SK-N-SH treated with all-trans-retinoic acid at 6 μM for 48 hours (cell line): ENCODE results near the gene TADA2B.

Experiments used
- ATAC-seq: fragments of 200-7000 bp; cut with Tn5 transposase; 3 replicates; pipeline ENCODE4 v1.9.1; 2020; ENCODE audit warnings: mild to moderate bottlenecking, moderate library complexity
- BACH2 ChIP-seq: fragments of 250-450 bp; sonication (Bioruptor Pico); IDR thresholded peaks from 2 replicates; pipeline ENCODE4 v1.9.0; 2021; ENCODE audit warnings: mild to moderate bottlenecking, borderline replicate concordance
- CREB5 ChIP-seq: fragments of 250-450 bp; sonication (Bioruptor Pico); IDR thresholded peaks from 2 replicates; pipeline ENCODE4 v1.5.1; 2020; ENCODE audit warnings: low read depth, mild to moderate bottlenecking, moderate library complexity
- CSDC2 ChIP-seq: fragments of 250-450 bp; sonication (Bioruptor Pico); IDR thresholded peaks from 2 replicates; pipeline ENCODE4 v1.5.0; 2020; ENCODE audit warnings: mild to moderate bottlenecking, moderate library complexity
- ESRRG ChIP-seq: fragments of 250-450 bp; sonication (Bioruptor Pico); IDR thresholded peaks from 2 replicates; pipeline ENCODE4 v1.6.1; 2021; ENCODE audit warnings: mild to moderate bottlenecking
- GLIS3 ChIP-seq: fragments of 250-450 bp; sonication (Bioruptor Pico); IDR thresholded peaks from 2 replicates; pipeline ENCODE4 v1.5.0; 2020; ENCODE audit warnings: mild to moderate bottlenecking, moderate library complexity
- ISL1 ChIP-seq: fragments of 250-450 bp; sonication (Bioruptor Pico); IDR thresholded peaks from 2 replicates; pipeline ENCODE4 v2.1.2; 2022; ENCODE audit warnings: mild to moderate bottlenecking, moderate library complexity
- PATZ1 ChIP-seq: fragments of 250-450 bp; sonication (Bioruptor Pico); IDR thresholded peaks from 2 replicates; pipeline ENCODE4 v1.8.0; 2020; ENCODE audit warnings: mild to moderate bottlenecking, moderate library complexity, borderline replicate concordance
- POU6F1 ChIP-seq: fragments of 250-450 bp; sonication (Bioruptor Pico); IDR thresholded peaks from 2 replicates; pipeline ENCODE4 v1.8.0; 2021; ENCODE audit warnings: low read depth, mild to moderate bottlenecking, moderate library complexity, borderline replicate concordance
- RARB ChIP-seq: fragments of 250-450 bp; sonication (Bioruptor Pico); IDR thresholded peaks from 2 replicates; pipeline ENCODE4 v1.8.0; 2021; ENCODE audit warnings: mild to moderate bottlenecking, moderate library complexity
- SNAI2 ChIP-seq: fragments of 250-450 bp; sonication (Bioruptor Pico); IDR thresholded peaks from 2 replicates; pipeline ENCODE4 v1.5.0; 2020; ENCODE audit warnings: mild to moderate bottlenecking, moderate library complexity
- TSHZ2 ChIP-seq: fragments of 250-450 bp; sonication (Bioruptor Pico); IDR thresholded peaks from 2 replicates; pipeline ENCODE4 v1.5.0; 2020; ENCODE audit warnings: mild to moderate bottlenecking, moderate library complexity
- ZFP3 ChIP-seq: fragments of 250-450 bp; sonication (Bioruptor Pico); IDR thresholded peaks from 2 replicates; pipeline ENCODE4 v1.5.0; 2020; ENCODE audit warnings: mild to moderate bottlenecking, moderate library complexity
- ZNF565 ChIP-seq: fragments of 450-650 bp; formaldehyde crosslinking; conservative IDR thresholded peaks from 2 replicates; pipeline ENCODE4 v1.5.0; 2020; ENCODE audit warnings: low read depth, mild to moderate bottlenecking, moderate library complexity
- ZNF8 ChIP-seq: fragments of 450-650 bp; formaldehyde crosslinking; IDR thresholded peaks from 2 replicates; pipeline ENCODE4 v1.5.0; 2020; ENCODE audit warnings: mild to moderate bottlenecking, moderate library complexity
- TF ChIP-seq, protein P1 (sequence below): fragments of 250-450 bp; sonication (Bioruptor Pico); IDR thresholded peaks from 2 replicates; pipeline ENCODE4 v1.5.1; 2021; ENCODE audit warnings: mild to moderate bottlenecking, moderate library complexity

The TADA2B gene

GRCh38 chr4:7045553-7045952, 2.4 kb downstream of the TADA2B start:
- ATAC-seq: no peak
- no peak for TF ChIP-seq POU6F1 (CRISPR knock-in tag)
- TF ChIP-seq TSHZ2 (CRISPR knock-in tag): no peak
- TF ChIP-seq SNAI2 (CRISPR knock-in tag): no peak
- TF ChIP-seq ZNF565 (CRISPR knock-in tag): no peak

DNA sequence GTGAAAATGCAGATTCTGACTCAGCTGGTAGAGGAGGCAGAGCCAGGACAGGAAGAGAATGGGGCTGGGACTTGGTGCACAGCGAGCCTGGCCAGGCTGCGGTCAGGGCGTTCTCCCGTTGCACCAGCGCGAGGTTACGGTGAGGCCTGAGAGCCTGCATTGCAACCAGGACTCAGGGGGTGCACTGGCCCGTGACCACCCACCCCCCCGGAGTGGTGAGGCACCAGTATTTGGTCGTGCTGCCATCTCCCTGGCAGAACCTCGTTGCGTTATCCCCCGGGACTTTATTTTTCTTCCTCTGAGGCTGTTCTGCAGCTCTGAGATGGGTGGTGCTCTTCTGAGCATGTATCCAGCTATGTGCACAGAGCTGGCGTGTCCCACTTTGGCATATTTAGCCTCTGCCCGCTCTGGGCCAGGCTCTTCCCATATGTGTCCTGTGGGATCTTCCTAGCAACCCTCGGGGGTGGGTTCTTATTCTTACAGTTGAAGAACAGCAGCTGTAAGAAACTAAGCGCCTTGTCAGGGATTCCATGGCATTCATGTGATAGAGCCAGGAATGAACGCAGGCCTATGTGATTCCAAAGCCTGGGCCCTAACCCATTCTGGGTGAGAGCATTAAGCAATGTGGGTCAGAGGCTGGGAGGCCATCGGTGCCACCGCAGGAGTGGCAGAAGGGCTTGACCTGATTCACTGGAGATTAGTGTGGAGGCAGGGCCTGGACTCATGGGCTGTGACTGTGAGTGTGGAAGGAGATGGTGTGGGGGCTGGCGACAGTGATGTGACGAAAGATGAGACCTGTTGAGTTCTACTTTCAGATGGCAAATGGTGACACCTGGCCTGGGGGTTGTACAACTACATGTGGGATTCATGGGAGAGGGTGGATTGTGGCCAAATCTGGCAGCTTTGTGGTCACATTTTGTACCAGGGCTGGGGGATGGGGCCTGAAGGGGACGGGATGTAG, 3.1 kb downstream of the TADA2B start:
- no peak for ATAC-seq
- TF ChIP-seq CSDC2 (CRISPR knock-in tag): no peak
- no peak for TF ChIP-seq ESRRG (CRISPR knock-in tag)
- TF ChIP-seq CREB5 (CRISPR knock-in tag): no peak
- TF ChIP-seq, protein P1, sequence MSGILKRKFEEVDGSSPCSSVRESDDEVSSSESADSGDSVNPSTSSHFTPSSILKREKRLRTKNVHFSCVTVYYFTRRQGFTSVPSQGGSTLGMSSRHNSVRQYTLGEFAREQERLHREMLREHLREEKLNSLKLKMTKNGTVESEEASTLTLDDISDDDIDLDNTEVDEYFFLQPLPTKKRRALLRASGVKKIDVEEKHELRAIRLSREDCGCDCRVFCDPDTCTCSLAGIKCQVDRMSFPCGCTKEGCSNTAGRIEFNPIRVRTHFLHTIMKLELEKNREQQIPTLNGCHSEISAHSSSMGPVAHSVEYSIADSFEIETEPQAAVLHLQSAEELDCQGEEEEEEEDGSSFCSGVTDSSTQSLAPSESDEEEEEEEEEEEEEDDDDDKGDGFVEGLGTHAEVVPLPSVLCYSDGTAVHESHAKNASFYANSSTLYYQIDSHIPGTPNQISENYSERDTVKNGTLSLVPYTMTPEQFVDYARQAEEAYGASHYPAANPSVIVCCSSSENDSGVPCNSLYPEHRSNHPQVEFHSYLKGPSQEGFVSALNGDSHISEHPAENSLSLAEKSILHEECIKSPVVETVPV (CRISPR knock-in tag): no peak
- TF ChIP-seq ISL1 (CRISPR knock-in tag): no peak
- TF ChIP-seq RARB (CRISPR knock-in tag): no peak
- TF ChIP-seq ZNF8: no peak
- TF ChIP-seq ZFP3 (CRISPR knock-in tag): no peak
- no peak for TF ChIP-seq POU6F1 (CRISPR knock-in tag)
- TF ChIP-seq BACH2: no peak
- no peak for TF ChIP-seq GLIS3 (CRISPR knock-in tag)

DNA sequence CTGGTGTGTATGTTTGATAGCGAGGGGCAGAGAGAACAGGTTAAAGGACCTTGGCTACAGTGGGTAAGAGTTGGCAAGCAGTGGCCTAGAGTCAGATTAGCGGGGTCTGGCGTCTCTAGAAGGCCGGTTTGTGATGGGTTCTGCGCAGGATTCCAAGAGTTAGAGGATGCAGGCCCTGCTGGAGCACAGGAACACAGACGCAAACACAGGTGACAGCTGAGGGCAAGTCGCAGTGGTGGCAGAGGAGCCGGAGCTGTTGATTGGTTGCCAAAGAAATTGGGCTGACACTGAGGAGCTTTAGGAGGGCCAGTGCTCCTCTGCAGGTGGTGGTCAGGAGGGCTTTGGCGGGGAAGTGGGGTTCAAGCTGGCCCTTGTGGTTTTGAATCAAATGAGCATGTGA, 3.8 kb downstream of the TADA2B start:
- TF ChIP-seq ISL1 (CRISPR knock-in tag): no peak
- TF ChIP-seq ZNF8: no peak
- no peak for TF ChIP-seq POU6F1 (CRISPR knock-in tag)
- no peak for TF ChIP-seq ESRRG (CRISPR knock-in tag)
- no peak for TF ChIP-seq CSDC2 (CRISPR knock-in tag)
- TF ChIP-seq PATZ1 (CRISPR knock-in tag): no peak
- no peak for TF ChIP-seq GLIS3 (CRISPR knock-in tag)
- TF ChIP-seq, protein P1 (CRISPR knock-in tag): no peak
- no peak for ATAC-seq
